HG03469 (cell line): Measurements from ENCODE around the gene TIMM50.

Experiments
- ATAC-seq: cut with Tn5 transposase; IDR thresholded peaks from one replicate; pipeline ENCODE4 v1.9.1; 2021; ENCODE audit warnings: mild to moderate bottlenecking, moderate library complexity, moderate number of reproducible peaks; ENCODE audit not compliant: unreplicated experiment

TIMM50 gene

DNA sequence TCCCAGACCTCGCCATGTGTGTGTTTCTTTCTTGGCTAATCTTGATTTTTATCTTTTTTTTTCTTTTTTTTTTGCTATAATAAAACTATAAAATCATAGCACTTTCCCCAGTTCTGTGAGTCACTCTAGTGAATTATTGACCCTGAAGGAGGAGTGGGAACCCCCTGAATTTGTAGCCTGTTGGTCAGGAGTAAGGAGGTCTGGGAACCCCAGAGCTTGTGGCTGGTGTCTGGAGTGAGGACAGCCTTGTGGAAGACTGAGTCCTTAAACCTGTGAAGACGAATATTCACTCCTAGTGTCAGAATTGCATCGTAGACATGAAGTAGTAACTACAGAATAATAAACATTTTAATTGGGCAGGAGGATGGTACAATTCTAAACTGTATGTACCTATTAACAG is 44.6 kb downstream of the TIMM50 start:
- ATAC-seq, result no peak

DNA sequence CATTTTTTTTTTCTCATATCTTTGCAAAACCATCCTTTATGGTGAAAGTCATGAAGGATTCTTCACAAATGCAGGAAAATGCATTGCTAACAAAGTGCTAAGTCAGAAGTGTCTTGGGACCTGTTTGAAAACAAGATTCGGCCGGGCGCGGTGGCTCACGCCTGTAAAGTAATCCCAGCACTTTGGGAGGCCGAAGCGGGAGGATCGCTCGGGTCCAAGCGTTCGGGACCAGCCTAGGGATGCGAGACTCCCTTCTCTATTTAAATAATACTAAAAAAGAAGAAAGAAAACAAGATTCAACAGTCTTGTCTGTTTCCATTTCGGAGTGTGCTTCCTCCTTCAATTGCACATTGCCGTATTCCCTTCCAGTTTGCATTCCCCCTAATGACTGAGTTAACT is 51.2 kb downstream of the TIMM50 start:
- ATAC-seq, result no peak

DNA sequence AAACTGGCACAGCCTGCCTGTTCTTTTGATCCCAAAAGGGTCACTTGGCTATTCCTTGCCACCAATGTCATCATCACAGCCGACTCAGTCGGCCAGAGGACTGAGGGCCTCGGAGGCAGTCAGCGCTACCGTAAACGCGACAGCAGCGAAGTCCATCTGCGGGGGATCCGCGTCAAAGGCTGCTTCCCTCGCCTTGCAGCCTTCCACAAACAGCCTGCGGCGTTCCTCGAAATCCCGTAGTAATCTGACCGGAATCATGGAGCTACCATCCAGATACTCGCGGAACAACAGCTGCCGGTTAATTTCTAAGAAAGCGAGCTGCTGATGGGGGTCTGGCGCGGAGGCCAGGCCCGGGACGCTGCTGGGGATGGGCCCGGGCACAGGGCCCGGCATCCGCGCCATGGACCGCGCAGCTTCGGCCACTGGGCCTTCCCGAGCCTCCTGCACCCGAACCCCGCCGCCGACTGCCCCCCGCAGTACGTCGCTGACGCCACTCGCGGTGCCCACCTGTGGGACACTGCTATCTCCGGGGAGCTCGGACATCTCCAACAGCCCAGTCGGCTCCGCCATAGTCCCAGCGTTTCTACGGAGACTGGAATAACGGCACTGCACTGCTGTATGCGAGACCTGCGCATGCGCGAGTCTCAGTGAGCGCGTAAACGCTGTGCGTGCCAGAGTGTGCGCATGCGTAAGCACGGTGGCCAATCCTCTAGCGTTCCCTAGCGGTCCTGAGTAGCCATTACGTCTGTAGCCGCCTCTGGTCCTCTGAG is 51.8 kb downstream of the TIMM50 start, which contains the start of gene EID2B:
TSS of gene EID2B (minus strand) at position 620 of the 770 bp plus-strand sequence. CDS start at position 570, 50 bp downstream.
- peak; percentile 66 for ATAC-seq

DNA sequence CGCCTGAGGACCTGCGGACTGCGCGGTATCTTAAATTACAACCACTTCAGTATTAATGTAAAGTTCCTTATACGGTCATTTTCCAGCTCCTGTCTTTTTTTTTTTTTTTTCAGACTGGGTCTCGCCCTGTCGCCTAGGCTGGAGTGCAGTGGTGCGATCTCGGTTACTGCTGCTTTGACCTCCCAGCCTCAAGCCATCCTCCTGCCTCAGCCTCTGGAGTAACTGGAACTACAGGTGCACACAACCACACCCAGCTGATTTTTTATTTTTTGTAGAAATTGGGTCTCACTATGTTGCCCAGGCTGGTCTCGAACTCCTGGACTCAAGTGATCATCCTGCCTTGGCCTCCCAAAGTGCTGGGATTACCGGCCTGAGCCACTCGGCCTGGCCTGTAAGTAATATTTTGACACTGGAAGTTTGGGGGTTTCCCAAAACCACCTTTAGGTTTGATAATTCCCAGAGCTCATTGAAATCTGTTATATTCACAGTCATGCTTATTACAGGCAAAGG is 52.4 kb downstream of the TIMM50 start:
- ATAC-seq, result no peak

DNA sequence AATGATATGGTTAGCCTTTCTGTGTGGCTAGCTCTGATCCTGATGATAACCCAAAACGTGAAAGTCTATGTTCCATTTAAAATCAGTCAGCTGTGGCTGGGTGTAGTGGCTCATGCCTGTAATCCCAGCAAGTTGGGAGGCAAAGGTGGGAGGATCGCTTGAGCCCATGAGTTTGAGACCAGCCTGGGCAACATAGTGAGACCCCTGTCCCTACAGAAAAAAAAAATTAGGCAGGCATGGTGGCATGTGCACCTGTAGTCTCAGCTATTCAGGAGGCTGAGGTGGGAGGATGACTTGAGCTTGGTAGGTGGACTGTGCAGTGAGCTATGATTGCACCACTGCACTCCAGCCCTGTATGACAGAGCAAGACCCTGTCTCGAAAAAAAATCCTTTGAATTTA is 53.2 kb downstream of the TIMM50 start:
- ATAC-seq, result no peak

DNA sequence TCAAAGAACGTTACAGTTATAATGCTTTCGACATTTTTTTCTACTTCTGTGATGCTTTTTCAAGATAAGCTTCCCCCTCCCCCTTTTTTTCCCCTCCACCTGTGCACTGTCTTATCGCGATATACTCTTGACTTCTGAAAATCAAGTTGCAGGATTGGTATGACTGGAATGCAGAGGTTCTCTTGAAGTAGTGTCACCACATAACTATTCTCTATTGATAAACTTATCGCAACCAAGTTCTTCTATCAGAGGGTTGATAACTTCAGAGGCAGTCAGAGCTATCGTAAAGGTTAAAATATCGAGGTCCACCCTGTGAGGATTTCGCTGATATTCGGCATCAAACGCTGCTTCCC is 58.5 kb downstream of the TIMM50 start:
- no peak for ATAC-seq

DNA sequence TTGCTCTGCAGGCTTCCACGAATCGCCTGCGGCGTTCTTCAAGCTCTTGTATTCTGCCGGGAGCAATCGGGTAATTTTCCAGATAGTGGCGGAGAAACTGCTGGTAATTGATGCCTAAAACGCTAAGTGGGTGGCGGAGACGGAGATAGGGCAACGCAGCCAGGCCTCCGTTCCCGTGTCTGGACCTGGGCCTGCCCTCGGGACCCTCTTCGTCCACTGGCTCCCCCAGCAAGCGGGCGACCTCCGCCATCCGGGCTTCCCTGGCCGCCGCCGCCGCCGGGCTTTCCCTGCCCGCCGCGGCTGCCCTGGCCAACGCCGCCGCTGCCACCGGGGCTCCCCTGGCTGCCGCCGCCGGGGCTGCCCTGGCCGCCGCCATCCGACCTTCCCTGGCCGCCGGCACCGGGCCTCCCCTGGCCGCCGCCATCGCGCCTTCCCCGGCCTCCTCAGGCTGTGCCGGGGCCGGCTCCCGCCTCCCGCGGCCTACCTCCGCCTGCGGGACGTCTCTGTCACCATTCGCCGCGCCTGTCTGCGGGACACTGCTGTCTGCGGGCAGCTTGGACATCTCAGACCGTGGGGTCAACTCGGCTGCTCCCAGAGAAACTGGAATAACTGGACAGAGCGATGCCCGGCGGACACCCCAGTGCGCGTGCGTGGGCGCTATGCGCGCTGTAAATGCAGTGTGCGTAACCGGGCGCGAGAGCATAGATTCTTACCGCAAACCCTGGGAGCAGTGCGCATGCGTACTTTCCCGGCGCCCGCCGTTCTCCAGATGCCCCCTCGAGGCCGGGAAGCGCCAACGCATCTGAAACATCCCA is 59.1 kb downstream of the TIMM50 start, which contains the start of gene EID2:
TSS of gene EID2 (minus strand) at position 644 of the 815 bp plus-strand sequence. CDS start at position 562, 82 bp downstream.
- ATAC-seq, result peak; percentile 42

DNA sequence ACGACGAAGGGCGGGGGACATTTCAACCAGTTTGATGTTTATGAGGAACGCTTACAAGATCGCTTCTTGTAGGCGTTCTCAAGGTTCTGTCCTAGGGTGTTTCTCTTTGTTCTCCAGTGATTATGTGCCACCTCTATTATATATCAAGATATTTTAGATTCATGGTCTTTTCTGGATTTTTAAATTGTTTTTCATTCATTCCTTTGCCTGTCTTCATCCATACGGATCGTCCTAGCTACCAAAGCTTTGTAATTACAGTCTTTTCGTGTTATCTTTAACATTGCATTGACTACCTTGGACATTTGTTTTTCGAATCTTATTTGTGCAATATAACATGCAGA is 59.7 kb downstream of the TIMM50 start:
- ATAC-seq, result no peak
